NOMO-1 treated with dmso at 0.1 percent for 144 hours (cell line): ENCODE measurements around the gene CCDC14.
"Not testable (repeated sequence)": the region's sequence is repeated elsewhere in the genome, so short reads cannot be mapped to it uniquely, and the experiment has no call there.

Experiments
- DNase-seq: peaks from one replicate; lab custom pipeline; 2025; ENCODE audit not compliant: unreplicated experiment; lab: John Stamatoyannopoulos, UW

Gene CCDC14

GRCh38 chr3:123967260-123967659, 6.2 kb upstream of the CCDC14 start:
- DNase-seq: not testable (repeated sequence)

- DNase-seq: not testable (repeated sequence)
These were observed 5.8 kb upstream of the CCDC14 start for GRCh38 chr3:123966799-123967198.

GRCh38 chr3:123964793-123965192, 3.8 kb upstream of the CCDC14 start:
- not testable (repeated sequence) for DNase-seq

- no peak for DNase-seq
These were observed 453 bp upstream of the CCDC14 start for GRCh38 chr3:123961508-123961856.

GRCh38 chr3:123953735-123954134, 7.3 kb downstream of the CCDC14 start:
- no peak for DNase-seq

GRCh38 chr3:123952844-123953520, 8.0 kb downstream of the CCDC14 start:
- no peak for DNase-seq

- DNase-seq: no peak
These were observed 9.2 kb downstream of the CCDC14 start for GRCh38 chr3:123951522-123952447.

GRCh38 chr3:123949641-123950040, 11.4 kb downstream of the CCDC14 start:
- no peak for DNase-seq

- no peak for DNase-seq
These were observed 12.6 kb downstream of the CCDC14 start for GRCh38 chr3:123948449-123948848.

- no peak for DNase-seq
These were observed 13.5 kb downstream of the CCDC14 start for GRCh38 chr3:123947482-123947881.

GRCh38 chr3:123941542-123941941, 19.5 kb downstream of the CCDC14 start:
- DNase-seq: no peak

GRCh38 chr3:123941121-123941520, 19.9 kb downstream of the CCDC14 start:
- DNase-seq: no peak

- DNase-seq: no peak
These were observed 21.3 kb downstream of the CCDC14 start for GRCh38 chr3:123939706-123940105.

- no peak for DNase-seq
These were observed 24.6 kb downstream of the CCDC14 start for GRCh38 chr3:123936400-123936799.

- DNase-seq: no peak
These were observed 25.2 kb downstream of the CCDC14 start for GRCh38 chr3:123935830-123936229.

- no peak for DNase-seq
These were observed 26.8 kb downstream of the CCDC14 start for GRCh38 chr3:123934250-123934649.

- no peak for DNase-seq
These were observed 30.6 kb downstream of the CCDC14 start for GRCh38 chr3:123930445-123930844.

GRCh38 chr3:123929325-123929724, 31.7 kb downstream of the CCDC14 start:
- no peak for DNase-seq

GRCh38 chr3:123926396-123926795, 34.6 kb downstream of the CCDC14 start:
- no peak for DNase-seq

- no peak for DNase-seq
These were observed 40.2 kb downstream of the CCDC14 start for GRCh38 chr3:123920868-123921267.

GRCh38 chr3:123920383-123920782, 40.6 kb downstream of the CCDC14 start:
- no peak for DNase-seq

- DNase-seq: no peak
These were observed 41.7 kb downstream of the CCDC14 start for GRCh38 chr3:123919353-123919752.
